K562 (cell line): ENCODE measurements around the gene DAPP1.

Experiments
- CTCF ChIP-seq, 3 experiments: IDR thresholded peaks in 2 of 3; conservative IDR thresholded peaks in 1 of 3; 2 replicates each; pipeline ENCODE4 v1.5.1; 2011 to 2012; ENCODE audit warnings: low read length in 3 of 3, mild to moderate bottlenecking in 3 of 3, control low read depth in 2 of 3, improper control_type of control experiment in 1 of 3, inconsistent platforms in 1 of 3, low read depth in 1 of 3, mixed read lengths in 1 of 3, moderate library complexity in 1 of 3; ENCODE audit not compliant: insufficient read depth in 2 of 3
- HCFC1 ChIP-seq: IDR thresholded peaks from 2 replicates; pipeline ENCODE4 v1.6.1; 2012; ENCODE audit warnings: low read depth, low read length, improper control_type of control experiment
- MTF1 ChIP-seq: fragments of 250-450 bp; sonication (Bioruptor Pico); IDR thresholded peaks from 2 replicates; pipeline ENCODE4 v1.9.0; 2021; ENCODE audit warnings: moderate library complexity, mild to moderate bottlenecking, inconsistent platforms, borderline replicate concordance
- MXI1 ChIP-seq: IDR thresholded peaks from 2 replicates; pipeline ENCODE4 v1.6.1; 2011; ENCODE audit warnings: low read depth, mild to moderate bottlenecking, improper control_type of control experiment, low read length
- MYC ChIP-seq, 2 experiments: fragments of 250-450 bp in 1 of 2; sonication (Bioruptor Pico) in 1 of 2; IDR thresholded peaks; 2 replicates each; pipeline versions ENCODE4 v1.5.1 to v1.6.1; 2012 to 2021; ENCODE audit warnings: low read depth in 2 of 2, borderline replicate concordance in 1 of 2, improper control_type of control experiment in 1 of 2, low read length in 1 of 2, mild to moderate bottlenecking in 1 of 2, moderate library complexity in 1 of 2
- NR3C1 ChIP-seq: sonication (generic); formaldehyde crosslinking; IDR thresholded peaks from 2 replicates; pipeline ENCODE4 v1.8.1; 2022; ENCODE audit warnings: missing genetic modification reagents
- PHB ChIP-seq: fragments of 250-450 bp; sonication (Bioruptor Pico); IDR thresholded peaks from 2 replicates; pipeline ENCODE4 v1.5.0; 2021
- RERE ChIP-seq: sonication (generic); formaldehyde crosslinking; IDR thresholded peaks from 2 replicates; pipeline ENCODE4 v1.8.0; 2023; ENCODE audit warnings: missing genetic modification reagents, mild to moderate bottlenecking, borderline replicate concordance
- SP1 ChIP-seq: sonication (generic); formaldehyde crosslinking; IDR thresholded peaks from 2 replicates; pipeline ENCODE4 v1.8.1; 2022; ENCODE audit warnings: mild to moderate bottlenecking, missing genetic modification reagents
- ZNF121 ChIP-seq: sonication (generic); formaldehyde crosslinking; conservative IDR thresholded peaks from 2 replicates; pipeline ENCODE4 v1.8.0; 2022; ENCODE audit warnings: missing genetic modification reagents
- ZNF232 ChIP-seq: sonication (generic); formaldehyde crosslinking; IDR thresholded peaks from 2 replicates; pipeline ENCODE4 v1.8.0; 2022; ENCODE audit warnings: mild to moderate bottlenecking, missing genetic modification reagents
- TF ChIP-seq, protein P1 (sequence below): fragments of 450-650 bp; formaldehyde crosslinking; IDR thresholded peaks from 2 replicates; pipeline ENCODE4 v1.4.0; 2020; ENCODE audit warnings: mild to moderate bottlenecking
- TF ChIP-seq, protein P2 (sequence below): sonication (generic); formaldehyde crosslinking; IDR thresholded peaks from 2 replicates; pipeline ENCODE4 v1.4.0; 2020; ENCODE audit warnings: mild to moderate bottlenecking, missing genetic modification reagents

- TF ChIP-seq MXI1 (no peak), MTF1 (no peak), SP1 (CRISPR knock-in tag) (no peak), NR3C1 (CRISPR knock-in tag) (no peak), MYC (IDR thresholded peaks at IDR 0.05; ENCODE audit: low read depth, low read length) (no peak), MYC (CRISPR knock-in tag; IDR thresholded peaks at IDR 0.05; ENCODE audit: borderline replicate concordance, low read depth) (no peak), ZNF121 (peak; percentile 82), RERE (CRISPR knock-in tag) (no peak), HCFC1 (no peak), CTCF (IDR thresholded peaks at IDR 0.05 in 2 of 3, conservative IDR thresholded peaks at IDR 0.05 in 1 of 3; ENCODE audit: insufficient read depth in 2 of 3, low read depth in 1 of 3, low read length in 3 of 3) (no peak), ZNF232 (CRISPR knock-in tag) (no peak), PHB (CRISPR knock-in tag) (no peak)
- TF ChIP-seq, protein P1, sequence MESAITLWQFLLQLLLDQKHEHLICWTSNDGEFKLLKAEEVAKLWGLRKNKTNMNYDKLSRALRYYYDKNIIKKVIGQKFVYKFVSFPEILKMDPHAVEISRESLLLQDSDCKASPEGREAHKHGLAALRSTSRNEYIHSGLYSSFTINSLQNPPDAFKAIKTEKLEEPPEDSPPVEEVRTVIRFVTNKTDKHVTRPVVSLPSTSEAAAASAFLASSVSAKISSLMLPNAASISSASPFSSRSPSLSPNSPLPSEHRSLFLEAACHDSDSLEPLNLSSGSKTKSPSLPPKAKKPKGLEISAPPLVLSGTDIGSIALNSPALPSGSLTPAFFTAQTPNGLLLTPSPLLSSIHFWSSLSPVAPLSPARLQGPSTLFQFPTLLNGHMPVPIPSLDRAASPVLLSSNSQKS (CRISPR knock-in tag) = no peak
- TF ChIP-seq, protein P2, sequence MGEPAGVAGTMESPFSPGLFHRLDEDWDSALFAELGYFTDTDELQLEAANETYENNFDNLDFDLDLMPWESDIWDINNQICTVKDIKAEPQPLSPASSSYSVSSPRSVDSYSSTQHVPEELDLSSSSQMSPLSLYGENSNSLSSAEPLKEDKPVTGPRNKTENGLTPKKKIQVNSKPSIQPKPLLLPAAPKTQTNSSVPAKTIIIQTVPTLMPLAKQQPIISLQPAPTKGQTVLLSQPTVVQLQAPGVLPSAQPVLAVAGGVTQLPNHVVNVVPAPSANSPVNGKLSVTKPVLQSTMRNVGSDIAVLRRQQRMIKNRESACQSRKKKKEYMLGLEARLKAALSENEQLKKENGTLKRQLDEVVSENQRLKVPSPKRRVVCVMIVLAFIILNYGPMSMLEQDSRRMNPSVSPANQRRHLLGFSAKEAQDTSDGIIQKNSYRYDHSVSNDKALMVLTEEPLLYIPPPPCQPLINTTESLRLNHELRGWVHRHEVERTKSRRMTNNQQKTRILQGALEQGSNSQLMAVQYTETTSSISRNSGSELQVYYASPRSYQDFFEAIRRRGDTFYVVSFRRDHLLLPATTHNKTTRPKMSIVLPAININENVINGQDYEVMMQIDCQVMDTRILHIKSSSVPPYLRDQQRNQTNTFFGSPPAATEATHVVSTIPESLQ (CRISPR knock-in tag) = no peak
These were observed 76.4 kb downstream of the DAPP1 start for GRCh38 chr4:99893029-99893428.
